HL-60 (cell line): Measurements from ENCODE around the gene PRKX.
"Not testable (repeated sequence)": the region's sequence is repeated elsewhere in the genome, so short reads cannot be mapped to it uniquely, and the experiment has no call there.

Source experiments
- DNase-seq, 2 experiments: peaks; one replicate each; pipeline ENCODE4 v3.0.0-alpha.2; 2010 to 2020; ENCODE audit warnings: low read depth in 1 of 2, low spot score in 1 of 2
- H3K27ac ChIP-seq: fragments of 250-450 bp; sonication (Bioruptor Pico); replicated peaks from 2 replicates; pipeline ENCODE4 v1.5.1; 2020; ENCODE audit warnings: mild to moderate bottlenecking, moderate library complexity
- H3K27me3 ChIP-seq: fragments of 250-450 bp; sonication (Bioruptor Pico); 2 replicates; pipeline ENCODE4 v1.5.1; 2021; ENCODE audit warnings: mild to moderate bottlenecking, moderate library complexity; ENCODE audit not compliant: insufficient read depth, poor library complexity, severe bottlenecking
- H3K4me3 ChIP-seq: replicated peaks from 2 replicates; pipeline ENCODE4 v1.5.1; 2011; ENCODE audit warnings: mild to moderate bottlenecking, control low read depth, low read length; ENCODE audit not compliant: insufficient read depth
- GABPA ChIP-seq: IDR thresholded peaks from 2 replicates; pipeline ENCODE4 v1.6.1; 2012; ENCODE audit warnings: low read depth
- POLR2AphosphoS5 ChIP-seq: IDR thresholded peaks from 2 replicates; pipeline ENCODE4 v1.6.1; 2012; ENCODE audit warnings: low read depth
- SPI1 ChIP-seq: IDR thresholded peaks from 2 replicates; pipeline ENCODE4 v1.6.1; 2012; ENCODE audit warnings: low read depth, mild to moderate bottlenecking, borderline replicate concordance
- TF ChIP-seq, protein P1 (sequence below): IDR thresholded peaks from one replicate; pipeline ENCODE4 v1.5.1; 2011; ENCODE audit warnings: low read length, control low read depth, inconsistent platforms; ENCODE audit not compliant: insufficient read depth
- TF ChIP-seq, protein P2 (sequence below): IDR thresholded peaks from 2 replicates; pipeline ENCODE4 v1.6.1; 2012; ENCODE audit warnings: low read depth; ENCODE audit not compliant: insufficient replicate concordance

PRKX gene

DNA sequence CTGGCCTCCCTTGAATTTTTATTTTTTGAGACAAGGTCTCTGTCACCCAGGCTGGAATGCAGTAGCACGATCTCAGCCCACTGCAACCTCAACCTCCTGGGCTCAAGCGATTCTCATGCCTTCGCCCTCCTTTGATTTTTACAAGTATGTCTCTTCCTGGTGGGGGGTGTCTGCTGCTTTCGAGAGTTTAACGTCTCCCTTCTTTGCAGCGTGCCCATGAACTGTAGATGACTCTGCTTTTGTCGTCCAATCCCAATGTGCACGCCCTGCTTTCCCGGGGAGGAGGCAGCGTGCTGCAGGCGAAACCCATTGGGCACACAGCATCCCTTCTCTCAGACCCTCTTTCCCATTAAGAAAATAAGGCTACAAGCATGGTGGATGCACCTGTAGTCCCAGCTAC, 7.0 kb downstream of the PRKX start:
- DNase-seq: no peak
- no peaks in the 10 kb centered on the region for H3K27me3 ChIP-seq

DNA sequence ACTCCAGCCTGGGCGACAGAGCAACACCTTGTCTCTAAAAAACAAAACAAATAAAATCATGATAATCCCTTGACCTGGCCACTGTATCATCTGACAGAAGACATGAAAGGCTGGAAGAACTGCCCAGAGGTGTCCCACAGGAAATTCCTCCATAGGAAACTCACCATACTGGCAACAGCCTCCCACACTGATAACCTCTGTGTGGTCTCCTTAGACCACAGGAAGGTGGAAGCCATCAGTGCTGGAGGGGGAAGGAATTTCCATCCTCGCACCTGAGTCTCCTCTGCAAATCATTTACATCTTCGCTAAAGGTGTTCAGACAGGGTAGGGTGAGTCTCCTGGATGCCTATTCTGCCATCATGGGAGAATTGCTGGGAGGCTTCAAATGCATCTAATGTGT, 10.2 kb downstream of the PRKX start:
- DNase-seq, H3K4me3 ChIP-seq, H3K27ac ChIP-seq, H3K27me3 ChIP-seq: not testable (repeated sequence)

More for the DNA sequence above, 7.0 kb downstream of the PRKX start:
- H3K27ac ChIP-seq: no peak overlapping the region
- TF ChIP-seq POLR2AphosphoS5 (no peak), GABPA (no peak), SPI1 (no peak)
- TF ChIP-seq, protein P1, sequence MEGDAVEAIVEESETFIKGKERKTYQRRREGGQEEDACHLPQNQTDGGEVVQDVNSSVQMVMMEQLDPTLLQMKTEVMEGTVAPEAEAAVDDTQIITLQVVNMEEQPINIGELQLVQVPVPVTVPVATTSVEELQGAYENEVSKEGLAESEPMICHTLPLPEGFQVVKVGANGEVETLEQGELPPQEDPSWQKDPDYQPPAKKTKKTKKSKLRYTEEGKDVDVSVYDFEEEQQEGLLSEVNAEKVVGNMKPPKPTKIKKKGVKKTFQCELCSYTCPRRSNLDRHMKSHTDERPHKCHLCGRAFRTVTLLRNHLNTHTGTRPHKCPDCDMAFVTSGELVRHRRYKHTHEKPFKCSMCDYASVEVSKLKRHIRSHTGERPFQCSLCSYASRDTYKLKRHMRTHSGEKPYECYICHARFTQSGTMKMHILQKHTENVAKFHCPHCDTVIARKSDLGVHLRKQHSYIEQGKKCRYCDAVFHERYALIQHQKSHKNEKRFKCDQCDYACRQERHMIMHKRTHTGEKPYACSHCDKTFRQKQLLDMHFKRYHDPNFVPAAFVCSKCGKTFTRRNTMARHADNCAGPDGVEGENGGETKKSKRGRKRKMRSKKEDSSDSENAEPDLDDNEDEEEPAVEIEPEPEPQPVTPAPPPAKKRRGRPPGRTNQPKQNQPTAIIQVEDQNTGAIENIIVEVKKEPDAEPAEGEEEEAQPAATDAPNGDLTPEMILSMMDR: no peak
- TF ChIP-seq, protein P2, sequence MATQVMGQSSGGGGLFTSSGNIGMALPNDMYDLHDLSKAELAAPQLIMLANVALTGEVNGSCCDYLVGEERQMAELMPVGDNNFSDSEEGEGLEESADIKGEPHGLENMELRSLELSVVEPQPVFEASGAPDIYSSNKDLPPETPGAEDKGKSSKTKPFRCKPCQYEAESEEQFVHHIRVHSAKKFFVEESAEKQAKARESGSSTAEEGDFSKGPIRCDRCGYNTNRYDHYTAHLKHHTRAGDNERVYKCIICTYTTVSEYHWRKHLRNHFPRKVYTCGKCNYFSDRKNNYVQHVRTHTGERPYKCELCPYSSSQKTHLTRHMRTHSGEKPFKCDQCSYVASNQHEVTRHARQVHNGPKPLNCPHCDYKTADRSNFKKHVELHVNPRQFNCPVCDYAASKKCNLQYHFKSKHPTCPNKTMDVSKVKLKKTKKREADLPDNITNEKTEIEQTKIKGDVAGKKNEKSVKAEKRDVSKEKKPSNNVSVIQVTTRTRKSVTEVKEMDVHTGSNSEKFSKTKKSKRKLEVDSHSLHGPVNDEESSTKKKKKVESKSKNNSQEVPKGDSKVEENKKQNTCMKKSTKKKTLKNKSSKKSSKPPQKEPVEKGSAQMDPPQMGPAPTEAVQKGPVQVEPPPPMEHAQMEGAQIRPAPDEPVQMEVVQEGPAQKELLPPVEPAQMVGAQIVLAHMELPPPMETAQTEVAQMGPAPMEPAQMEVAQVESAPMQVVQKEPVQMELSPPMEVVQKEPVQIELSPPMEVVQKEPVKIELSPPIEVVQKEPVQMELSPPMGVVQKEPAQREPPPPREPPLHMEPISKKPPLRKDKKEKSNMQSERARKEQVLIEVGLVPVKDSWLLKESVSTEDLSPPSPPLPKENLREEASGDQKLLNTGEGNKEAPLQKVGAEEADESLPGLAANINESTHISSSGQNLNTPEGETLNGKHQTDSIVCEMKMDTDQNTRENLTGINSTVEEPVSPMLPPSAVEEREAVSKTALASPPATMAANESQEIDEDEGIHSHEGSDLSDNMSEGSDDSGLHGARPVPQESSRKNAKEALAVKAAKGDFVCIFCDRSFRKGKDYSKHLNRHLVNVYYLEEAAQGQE: no peak
- no peak overlapping the region for H3K4me3 ChIP-seq

DNA sequence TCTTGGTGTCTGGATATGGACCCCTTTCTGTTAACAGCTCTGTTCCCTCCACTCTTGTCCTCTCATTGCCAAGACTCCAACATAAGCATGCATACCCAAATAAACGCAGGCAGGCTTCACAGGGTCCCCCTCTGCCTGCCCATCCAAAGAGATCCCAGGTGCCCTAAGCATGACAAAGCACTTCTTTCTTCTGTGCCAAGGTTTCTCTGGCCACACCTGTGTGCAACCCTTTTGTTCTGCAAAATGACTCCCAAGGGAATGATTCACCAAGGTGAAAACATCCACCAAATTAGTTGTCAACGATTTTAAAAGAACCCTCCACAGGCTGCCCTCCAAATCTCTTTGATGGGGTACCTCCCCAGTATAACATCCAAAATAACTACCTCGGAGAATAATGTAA, 11.4 kb downstream of the PRKX start:
- not testable (repeated sequence) for DNase-seq, H3K27me3 ChIP-seq, H3K27ac ChIP-seq, H3K4me3 ChIP-seq

DNA sequence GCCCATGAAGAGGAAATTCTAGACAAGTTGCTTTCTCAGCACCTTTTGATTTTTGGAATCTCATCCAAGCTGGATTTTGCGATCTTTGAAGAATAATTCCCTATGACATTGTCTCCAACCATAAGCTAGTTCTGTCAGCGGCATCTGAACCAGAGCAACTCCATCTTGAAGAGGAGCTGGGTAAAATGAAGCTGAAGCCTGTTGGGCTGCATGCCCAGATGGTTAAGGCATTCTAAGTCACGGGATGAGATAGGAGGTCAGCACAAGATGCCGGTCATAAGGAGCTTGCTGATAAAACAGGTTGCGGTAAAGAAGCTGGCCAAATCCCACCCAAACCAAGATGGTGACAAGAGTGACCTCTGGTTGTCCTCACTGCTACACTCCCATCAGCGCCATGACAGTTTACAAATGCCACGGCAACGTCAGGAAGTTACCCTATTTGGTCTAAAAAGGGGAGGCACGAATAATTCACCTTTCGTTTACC, 12.0 kb downstream of the PRKX start:
- not testable (repeated sequence) for H3K27me3 ChIP-seq, DNase-seq, H3K4me3 ChIP-seq, H3K27ac ChIP-seq

DNA sequence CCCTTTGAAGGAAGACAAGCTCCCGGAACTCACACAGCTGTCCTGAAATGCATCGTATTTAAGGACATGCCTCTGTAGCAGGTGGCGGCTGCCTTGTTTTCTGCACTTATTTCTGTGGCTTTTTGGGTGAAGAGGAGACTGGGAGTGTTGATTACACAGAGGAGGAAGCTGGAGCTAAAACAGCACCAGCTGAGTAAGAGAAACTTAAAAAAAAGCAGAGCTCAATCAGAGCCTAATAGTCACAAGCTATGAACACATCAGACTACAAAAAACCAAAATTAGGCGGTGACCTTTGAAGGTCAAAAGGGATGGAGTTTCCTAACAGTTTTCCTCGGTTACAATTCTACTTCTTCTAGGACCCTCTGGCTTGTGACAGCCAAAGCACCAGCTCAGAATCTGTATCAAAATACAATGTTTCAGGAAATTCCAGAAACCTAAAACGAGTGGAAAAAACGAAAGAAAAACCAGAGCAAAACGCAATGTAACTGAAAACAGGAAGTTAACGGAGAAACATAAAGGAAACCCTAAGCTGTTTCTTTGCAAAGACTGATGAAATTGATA, 13.5 kb downstream of the PRKX start:
- DNase-seq: peak in 1 of 2 experiments; percentile 49
- peak overlapping the region; percentile 72 for H3K27ac ChIP-seq
- TF ChIP-seq POLR2AphosphoS5: no peak
- TF ChIP-seq, protein P1: no peak
- no peak for TF ChIP-seq SPI1
- no peak for TF ChIP-seq GABPA
- TF ChIP-seq, protein P2: no peak
- peak overlapping the region; percentile 40 for H3K4me3 ChIP-seq
- H3K27me3 ChIP-seq: no peaks in the 10 kb centered on the region
